Stimulated activated CD4-positive, alpha-beta T cell treated with anti-CD3 and anti-CD28 coated beads, Interleukin-1b, Interleukin-23, amount 100 ng/mL, for 1 hour (primary cell): ENCODE data around the gene STX4.
"Not testable (repeated sequence)": the region's sequence is repeated elsewhere in the genome, so short reads cannot be mapped to it uniquely, and the experiment has no call there.

Experiments
- DNase-seq, 2 donors: peaks; one replicate each; pipeline ENCODE4 v3.0.0-alpha.2; 2020; ENCODE audit warnings: low read depth in 2 of 2

The STX4 gene

DNA sequence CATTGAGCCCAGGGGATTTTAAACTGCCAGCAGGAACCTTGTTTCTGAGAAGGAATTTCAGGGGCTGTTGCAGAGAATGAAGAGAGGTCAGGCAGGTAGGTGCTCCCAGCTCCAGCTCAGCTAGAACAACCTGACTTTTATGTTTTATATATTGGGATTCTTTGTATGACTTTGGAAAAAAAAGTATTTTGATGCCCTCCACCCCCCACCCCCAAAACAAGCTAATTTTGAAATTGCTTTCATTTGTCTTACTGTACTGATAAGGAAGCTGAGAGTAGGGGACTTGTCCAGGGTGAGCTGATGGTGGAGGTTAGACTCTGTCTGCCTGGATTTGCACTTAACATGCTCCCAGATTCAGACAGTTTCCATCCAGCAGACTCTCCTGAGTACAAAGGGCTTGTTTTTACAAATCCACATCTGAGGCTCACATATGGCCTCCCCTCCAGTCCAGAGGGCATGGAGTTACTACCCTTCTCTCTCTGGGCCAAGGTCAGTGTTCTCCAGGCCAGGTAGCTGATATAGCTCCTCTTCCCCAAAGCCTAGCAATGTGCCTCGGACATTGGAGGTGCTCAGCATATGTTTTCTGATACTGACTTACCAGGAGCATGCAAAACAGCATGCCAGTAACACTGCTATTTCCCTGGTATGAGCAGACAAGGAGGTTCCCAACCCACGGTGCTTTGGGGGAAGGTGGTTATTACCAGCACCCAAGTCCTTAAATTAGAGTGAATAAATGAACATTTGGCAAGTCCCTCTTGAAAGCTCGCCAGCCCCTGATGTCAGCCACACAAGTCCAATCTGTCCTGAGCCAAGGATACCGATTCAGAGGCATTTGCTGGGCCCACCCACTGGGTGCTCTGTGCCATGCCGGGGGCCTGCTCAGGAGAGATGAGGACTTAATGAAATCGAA, 34.3 kb upstream of the STX4 start:
- no peak for DNase-seq

DNA sequence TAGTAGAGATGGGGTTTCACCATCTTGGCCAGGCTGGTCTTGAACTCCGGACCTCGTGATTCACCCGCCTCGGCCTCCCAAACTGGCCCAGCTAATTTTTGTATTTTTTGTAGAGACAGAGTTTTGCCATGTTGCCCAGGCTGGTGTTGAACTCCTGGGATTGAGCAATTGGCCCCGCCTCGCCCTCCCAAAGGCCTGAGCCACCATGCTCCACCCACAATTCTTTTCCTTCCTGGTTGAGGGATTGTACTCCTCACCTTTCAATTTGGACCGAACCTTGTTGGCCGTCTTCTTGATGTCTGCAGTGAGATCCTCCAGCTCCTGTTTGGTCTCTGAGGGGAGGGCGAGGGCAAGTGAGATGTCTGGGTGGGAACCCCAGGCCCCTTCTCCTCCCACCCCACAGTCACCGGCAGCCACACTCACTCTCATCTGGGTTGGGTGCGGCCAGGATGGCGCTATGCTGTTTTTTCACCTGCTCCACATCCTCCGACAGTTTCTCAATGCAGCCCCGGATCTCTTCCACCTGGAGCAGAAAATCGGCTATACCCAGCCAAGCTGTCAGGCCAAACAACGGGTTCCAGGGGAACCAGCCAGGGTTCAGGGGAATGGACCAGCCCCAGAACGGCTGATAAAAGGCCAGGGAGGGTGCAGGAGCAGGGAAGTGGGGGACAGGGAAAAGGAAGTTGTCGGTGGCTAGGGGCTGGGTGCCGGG, 32.5 kb upstream of the STX4 start:
- DNase-seq: no peak

DNA sequence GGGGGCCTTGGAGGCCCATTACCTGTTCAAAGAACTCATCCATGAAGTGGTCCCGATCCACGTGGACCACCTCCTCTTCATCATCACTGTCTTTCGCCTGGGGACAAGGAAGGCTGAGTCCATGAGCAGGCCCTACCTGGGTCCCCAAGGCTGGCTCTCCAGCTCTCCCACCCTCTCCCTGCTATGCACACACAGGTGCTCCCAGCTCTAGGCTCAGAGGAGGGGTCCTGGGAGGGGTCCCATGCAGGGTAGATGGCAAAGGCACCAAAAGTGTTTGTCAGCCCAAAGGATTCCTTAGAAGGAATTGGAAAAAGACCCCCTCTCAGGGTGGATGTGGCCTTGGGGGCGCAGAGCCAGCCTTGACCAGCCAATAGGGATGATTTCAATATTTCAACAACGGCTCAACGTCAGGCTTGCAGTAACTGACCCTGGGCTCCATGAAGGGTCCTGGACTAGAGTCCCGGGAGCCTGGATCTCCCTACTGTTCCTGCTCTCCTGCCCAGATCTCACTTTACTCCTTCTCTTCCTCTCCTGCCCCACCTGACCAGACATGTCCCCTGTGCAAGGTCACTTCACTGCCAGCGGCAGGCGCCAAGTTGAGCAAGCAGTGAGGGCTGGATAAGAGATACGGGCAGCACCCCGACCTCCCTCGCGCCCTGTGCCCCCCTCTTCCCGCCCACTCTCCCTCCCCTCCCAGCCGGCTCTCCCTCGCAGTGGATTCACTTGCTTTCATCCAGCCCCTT, 31.7 kb upstream of the STX4 start:
- DNase-seq: no peak

DNA sequence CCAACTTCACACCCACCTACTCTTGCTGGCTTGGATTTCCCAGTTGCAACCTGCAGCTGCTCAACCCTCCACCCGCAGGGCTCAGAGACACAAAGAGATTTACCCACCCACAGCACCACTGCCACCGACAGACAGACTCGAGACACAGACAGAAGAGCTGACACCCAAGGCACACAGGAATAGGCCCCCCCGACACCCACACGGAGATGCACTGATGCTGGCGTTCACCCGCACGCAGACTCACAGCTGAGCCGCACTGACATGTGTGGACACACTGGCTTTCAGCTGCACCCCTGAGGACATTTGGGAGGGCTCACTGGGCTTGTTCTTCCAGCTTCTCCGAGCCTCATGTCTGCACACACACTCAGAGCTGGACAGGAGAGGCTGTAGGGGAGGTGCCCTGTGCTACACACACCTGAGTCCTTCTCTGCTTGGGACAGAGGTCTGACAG, 31.1 kb upstream of the STX4 start:
- DNase-seq: no peak

DNA sequence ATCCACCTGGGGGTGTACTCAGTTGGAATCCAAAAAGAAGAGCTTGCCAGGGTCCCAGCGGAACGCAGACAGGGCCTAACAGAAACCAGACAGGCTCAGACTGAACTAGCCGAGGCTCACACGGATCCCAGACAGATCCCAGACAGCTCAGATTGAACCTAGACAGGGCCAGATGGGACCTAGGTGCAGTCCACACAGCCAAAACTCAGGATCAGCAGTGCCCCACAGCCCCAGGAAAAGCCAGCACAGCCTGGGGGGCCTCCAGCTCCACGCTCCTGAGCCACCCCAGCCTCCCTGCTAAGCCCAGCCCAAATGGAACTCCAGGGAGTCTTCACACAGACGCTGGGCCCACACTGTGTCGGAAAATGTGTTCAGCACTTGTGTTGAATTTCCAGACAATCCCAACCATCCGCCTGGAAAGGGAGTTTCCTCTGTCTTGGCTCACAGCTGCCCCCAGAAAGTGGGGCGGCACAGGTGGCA, 30.5 kb upstream of the STX4 start:
- DNase-seq: no peak

DNA sequence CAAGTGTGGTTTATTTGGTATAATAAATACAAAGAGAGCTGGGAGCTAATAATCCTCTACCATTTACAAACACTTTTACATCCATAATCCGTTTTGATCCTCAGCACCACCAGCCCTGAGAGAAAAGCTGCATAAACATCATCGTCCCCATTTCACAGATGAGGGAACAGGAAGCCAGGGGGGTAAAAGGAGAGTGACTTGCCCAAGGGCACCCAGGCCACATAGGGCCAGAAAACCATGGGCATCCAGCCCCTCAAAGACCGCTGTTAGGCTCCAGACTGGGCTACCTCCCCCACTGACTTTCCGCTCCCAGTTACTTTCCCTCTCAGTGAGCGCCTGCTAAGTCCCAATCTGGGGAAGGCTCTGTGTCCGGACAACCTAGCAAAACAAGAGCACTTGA, 29.6 kb upstream of the STX4 start:
- DNase-seq: no peak

DNA sequence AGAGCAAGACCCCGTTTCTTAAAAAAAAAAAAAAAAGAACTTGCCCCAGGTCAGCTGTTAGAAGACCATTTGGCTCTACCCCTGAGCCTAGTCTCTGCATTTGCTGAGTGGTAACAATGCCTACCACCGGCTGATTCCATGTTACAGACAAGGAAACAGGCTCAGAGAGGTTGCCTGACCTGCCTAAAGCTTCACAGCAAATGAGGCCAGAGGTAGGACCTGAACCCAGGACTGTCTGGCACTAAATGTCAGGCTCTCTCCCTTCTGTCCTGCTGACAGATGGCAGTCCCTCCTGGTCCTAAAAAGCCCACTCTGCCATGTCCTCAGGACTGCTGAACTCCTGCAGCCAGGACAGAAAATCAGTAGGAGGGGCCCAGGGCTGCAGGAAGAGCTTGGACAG, 28.7 kb upstream of the STX4 start:
- no peak for DNase-seq

DNA sequence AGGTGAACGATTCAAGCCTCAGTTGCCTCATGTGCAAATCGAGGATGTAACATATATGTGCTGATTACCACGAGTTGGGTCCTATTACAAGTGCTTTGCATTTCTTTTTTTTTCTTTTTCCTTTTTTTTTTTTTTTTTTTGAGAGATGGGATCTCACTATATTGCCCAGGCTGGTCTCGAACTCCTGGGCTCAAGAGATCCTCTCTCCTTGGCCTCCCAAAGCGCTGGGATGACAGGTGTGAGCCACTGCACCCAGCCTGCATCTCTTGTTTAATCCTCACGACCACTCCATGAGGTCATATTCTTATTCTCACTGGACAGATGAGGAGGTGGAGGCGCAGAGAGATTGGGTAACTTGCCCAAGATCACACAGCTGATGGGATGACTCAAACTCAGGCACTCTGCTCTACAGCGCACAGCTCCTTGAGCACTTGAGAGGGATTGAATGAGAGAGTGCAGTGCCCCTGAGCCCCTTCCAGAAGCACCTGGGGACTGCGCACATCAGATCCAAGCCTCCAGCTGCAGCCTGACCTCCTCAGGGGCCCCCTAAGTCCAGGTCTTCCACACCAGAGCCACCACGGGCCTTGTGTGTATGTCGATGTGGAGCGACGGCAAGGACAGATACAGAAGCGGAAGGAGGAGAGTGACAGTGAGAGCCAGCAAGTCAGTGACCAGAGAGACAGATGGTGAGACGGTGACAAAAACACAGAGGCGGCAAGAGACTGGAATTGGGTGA, 27.8 kb upstream of the STX4 start:
- DNase-seq: no peak

DNA sequence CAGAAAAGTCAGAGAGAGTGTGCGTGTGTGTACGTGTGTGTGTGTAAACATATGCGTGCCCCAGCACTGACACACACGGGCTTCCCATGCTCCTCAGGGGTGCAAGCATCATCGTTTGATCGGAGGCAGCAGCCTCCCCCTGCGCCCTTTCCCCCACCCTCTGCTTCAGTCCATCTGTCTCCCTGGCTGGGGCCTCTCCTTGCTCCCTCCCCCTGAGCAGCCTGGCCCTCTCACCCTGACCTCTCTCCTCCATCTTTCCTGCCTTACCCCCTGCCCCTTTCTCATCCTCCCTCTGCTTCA, 27.3 kb upstream of the STX4 start:
- no peak for DNase-seq

DNA sequence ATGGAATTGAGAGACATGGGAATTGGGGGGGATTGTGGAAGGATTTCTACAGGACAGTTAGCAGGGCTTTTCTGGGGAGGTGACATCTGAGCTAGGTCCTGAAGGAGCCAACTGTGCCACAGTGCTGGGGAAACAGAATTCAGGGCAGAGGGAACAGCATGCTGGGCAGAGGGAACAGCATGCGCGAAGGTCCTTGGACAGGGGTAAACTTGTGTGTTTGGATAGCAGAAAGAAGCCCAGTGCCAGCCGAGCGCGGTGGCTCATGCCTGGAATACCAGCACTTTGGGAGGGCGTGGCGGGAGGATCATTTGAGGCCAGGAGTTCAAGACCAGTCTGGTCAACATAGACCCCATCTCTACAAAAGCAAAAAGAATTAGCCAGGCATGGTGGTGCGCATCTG, 26.8 kb upstream of the STX4 start:
- DNase-seq: no peak

DNA sequence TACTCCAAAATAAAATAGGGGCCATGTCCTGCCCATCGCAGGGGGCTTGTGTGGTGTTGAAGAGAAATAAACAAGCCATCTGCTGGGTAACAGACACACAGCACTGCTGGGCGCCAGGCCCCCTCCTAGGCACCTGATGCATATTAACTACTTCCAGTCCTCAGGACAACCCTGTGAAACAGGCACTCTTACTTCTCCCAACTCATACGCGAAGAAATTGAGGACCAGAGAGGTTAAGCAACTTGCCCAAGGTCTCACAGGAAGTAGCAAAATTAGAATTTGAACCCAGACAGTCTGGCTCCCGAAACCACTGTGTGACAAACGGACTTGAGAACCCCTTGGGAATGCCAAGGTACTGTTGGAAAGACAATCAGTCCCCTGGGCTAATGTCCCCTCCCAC, 25.7 kb upstream of the STX4 start:
- DNase-seq: no peak

DNA sequence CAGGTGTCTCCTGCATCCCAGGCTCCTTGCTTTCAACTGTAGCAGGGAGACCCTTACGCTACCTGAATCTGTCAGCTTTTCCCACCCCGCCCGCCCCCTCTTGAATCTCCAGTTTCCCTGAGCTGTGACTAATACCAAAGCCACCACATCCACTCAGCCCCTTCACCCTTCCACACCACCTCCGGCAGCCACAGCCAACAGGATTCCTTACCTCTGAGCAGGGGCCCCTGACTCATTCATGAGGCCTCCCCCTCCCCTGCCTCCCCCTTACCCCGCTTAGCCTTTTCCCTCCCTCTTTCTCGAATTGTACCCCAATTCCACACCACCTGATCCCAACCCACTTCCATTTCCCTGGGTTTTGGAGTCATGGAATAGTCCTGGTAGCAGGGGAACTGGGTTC, 25.2 kb upstream of the STX4 start:
- no peak for DNase-seq

DNA sequence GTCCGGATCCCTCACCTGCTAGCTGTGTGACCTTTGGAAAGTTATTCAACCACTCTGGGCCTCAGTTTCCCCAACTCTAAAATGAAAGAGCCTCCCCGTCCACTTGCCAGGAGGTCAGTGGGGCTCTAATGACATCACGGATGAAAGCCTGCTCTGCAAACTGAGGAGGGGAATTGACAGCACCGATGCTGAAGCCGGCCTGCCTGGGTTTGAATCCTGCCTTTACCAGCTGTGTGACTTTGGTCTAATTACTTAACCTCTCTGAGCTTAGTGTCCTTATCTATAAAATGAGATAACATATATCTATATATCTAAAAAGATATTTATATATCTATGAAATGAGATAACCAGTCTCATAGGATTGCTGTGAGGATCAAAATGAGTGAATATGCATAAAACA, 24.8 kb upstream of the STX4 start:
- no peak for DNase-seq

DNA sequence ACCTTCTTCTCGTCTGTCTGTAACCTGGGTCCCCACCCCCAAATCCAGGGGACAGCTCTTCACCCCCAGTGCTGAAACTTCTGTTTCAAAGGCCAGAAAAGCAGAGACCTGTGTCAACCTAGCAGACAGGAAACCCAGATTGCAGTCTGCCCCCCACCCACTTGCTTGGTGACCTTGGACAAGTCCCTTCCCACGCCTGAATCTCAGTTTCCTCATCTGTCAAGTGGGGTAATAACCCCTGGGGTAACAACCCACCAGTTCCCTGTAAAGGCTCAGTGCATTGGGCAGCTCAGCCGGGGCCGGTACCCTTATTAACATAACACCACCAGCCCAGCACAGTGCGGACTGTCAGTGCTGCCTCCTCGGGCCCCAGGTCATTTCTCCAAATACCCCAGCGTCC, 24.2 kb upstream of the STX4 start:
- no peak for DNase-seq

DNA sequence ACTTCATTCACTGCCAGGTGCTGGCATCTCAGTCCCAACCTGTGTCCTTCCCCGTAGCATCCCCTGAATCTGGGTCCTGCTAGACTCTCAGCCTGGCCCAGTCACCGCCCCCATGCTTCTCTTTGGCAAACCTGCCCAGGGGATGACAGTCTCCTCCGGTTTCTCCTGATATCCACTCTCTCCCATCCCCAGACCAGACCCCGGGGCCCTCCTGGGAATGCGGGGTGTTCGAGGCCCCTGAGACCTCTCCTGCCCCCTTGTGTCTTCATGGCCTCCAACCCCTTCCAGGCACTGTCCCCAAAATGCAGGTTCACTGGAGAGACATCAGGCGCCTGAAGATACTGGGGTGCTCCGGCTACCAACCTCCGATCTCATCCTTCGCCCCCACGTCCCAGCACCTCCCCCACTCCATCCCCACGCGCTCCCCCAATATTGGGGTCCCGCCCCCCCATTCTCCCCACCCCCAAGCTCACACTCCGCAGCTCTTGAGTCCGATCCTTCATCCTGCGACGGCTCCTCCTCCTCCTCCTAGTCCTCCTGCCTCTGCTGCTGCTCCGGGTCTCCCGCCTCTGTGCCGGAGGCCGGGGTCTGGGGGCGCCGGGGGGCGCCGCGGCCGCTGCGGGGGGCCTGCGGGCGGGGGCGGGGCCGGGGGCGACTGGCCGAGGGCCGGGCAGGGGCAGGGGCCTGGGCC, 23.3 kb upstream of the STX4 start:
- no peak for DNase-seq

DNA sequence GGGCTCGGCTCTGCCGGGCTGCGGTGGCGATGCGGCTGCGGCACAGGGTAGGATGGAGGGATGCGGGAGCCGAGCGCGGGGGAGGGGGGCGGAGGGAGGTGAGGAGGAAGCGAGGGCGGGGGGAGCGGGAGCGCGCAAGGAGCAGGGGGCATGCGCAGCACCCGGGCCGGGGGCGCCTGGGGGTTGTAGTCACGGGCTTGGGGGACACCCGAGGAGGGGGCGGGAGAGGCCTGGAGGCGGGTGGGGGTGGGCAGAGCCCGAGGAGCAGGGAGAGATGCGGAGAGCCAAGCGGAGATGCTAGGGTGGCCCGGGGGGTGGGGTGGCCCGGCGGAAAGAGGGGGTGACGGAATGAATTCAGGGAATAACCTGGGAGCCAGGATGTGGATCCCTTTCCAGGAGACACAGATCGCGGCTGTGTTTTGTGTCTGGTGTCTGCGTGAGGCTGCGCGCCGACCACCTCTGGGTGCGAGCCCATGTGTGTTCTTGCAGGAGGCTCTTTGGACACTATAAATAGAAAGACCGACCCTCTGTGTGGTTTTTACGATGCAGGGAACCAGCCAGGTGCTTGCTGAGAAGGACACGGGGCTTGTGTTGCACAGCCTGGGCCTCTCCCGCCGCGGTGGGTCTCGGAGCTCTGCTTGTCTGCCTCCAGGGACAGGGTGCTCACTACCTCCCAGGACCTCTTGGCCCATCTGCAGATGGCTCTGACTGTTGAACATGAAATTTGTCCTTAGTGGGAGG, 22.6 kb upstream of the STX4 start, which contains the start of gene STX1B:
Gene STX1B, minus strand, starts transcription at position 54 of the 741 bp plus-strand sequence. CDS start 242 bp downstream, outside the sequence.
- peak; percentile 12 to 30 for DNase-seq

DNA sequence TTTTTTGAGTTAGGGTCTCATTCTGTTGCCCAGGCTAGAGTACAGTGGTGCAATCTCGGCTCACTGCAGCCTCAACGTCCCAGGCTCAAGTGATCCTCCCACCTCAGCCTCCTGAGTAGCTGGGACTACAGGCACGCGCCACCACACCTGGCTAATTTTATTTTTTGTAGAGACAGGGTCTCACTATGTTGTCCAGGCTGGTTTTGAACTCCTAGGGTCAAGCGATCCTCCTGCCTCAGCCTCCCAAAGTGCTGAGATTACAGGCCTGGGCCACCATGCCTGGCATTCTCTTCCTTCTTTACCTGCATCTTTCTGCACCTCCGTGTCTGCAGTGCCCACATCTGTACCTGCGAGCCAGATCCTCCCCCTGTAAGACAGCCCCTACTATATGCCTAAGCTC, 21.5 kb upstream of the STX4 start:
- not testable (repeated sequence) for DNase-seq

DNA sequence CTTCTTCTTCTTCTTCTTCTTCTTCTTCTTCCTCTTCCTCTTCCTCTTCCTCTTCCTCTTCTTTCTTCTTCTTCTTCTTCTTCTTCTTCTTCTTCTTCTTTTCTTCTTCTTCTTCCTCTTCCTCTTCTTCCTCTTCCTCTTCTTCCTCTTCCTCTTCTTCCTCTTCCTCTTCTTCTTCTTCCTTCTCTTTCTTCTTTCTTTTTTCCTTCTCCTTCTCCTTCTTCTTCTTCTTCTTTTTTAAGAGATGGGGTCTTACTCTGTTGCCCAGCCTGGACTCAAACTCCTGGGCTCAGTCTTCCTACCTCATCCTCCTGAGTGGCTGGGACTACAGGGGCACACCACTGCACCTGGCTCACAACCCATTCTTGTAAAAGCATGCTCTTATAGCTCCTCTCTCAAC, 20.1 kb upstream of the STX4 start:
- DNase-seq: not testable (repeated sequence)

DNA sequence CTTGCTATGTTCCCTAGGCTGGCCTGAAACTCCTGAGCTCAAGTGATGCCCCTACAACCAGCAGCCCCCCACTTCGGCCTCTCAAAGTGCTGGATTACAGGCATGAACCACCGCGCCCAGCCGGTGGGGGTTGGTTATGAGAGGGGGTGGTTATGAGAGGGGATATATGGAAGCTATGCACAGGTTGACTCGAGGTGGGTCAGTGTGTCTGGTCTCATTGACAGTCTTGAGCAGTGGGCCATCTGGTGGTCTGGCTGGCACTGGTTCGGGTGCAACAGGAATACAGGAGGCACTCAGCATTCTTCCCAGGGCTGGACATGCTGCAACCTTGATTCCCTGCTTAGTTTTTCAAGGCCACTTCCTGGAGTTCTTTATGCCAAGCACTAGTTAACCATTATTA, 17.3 kb upstream of the STX4 start:
- DNase-seq: no peak

DNA sequence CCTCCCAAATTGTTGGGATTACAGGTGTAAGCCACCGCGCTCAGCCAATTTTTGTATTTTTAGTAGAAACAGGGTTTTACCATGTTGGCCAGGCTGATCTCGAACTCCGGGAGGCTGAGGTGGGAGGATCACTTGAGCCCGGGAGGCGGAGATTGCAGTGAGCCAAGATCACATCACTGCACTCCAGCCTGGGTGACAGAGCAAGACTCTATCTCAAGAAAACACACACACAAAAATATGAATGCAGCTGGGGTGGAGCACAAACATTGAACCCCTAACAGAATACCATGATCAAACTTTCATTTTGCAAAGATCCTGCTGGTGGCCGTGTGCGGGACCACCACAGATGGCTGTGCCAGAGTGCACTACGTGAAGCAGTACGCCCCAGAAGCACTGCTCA, 15.6 kb upstream of the STX4 start:
- not testable (repeated sequence) for DNase-seq
